ENCODE data around the gene CDH8.

Gene CDH8

DNA sequence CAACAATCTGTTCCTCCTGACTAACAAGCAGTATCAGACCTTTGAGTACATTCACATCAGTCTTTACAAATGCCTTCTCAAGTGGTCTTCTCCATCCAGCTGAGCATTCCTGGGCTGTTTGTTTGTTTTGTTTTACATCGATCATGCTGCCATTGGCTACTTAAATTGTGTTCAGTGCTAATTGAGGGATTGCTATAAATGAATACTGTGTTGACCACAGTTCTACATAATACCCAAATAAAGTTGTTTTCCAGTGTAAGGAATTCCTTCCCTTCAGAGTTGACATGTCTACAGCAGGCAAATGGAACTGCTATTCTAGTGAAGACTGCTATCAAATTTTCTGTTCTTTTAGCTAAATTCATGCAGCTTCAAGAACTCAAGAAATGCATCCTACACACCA lies 3.2 kb downstream of the CDH8 start:
- H3K36me3 ChIP-seq (ENCODE audit: insufficient read depth): no peaks in the 10 kb centered on the region
- H3K27me3 ChIP-seq (ENCODE audit: insufficient read depth, low read depth): no peaks in the 10 kb centered on the region
- no peaks in the 10 kb centered on the region for H3K79me2 ChIP-seq (ENCODE audit: insufficient read depth, low read depth)
- no peak overlapping the region for H3K27ac ChIP-seq
- H2AFZ ChIP-seq (ENCODE audit: low read depth): no peak overlapping the region
- no peaks in the 10 kb centered on the region for H4K20me1 ChIP-seq (ENCODE audit: insufficient read depth)
- H3K4me2 ChIP-seq: no peak overlapping the region
- H3K4me1 ChIP-seq (ENCODE audit: low read depth, poor library complexity, severe bottlenecking): no peaks in the 10 kb centered on the region
- TF ChIP-seq, protein P1, sequence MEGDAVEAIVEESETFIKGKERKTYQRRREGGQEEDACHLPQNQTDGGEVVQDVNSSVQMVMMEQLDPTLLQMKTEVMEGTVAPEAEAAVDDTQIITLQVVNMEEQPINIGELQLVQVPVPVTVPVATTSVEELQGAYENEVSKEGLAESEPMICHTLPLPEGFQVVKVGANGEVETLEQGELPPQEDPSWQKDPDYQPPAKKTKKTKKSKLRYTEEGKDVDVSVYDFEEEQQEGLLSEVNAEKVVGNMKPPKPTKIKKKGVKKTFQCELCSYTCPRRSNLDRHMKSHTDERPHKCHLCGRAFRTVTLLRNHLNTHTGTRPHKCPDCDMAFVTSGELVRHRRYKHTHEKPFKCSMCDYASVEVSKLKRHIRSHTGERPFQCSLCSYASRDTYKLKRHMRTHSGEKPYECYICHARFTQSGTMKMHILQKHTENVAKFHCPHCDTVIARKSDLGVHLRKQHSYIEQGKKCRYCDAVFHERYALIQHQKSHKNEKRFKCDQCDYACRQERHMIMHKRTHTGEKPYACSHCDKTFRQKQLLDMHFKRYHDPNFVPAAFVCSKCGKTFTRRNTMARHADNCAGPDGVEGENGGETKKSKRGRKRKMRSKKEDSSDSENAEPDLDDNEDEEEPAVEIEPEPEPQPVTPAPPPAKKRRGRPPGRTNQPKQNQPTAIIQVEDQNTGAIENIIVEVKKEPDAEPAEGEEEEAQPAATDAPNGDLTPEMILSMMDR (conservative IDR thresholded peaks at IDR 0.05; ENCODE audit: low read depth, low read length): no peak
- no peak overlapping the region for H3K9ac ChIP-seq
- H3K4me3 ChIP-seq (IDR thresholded peaks at IDR 0.05; ENCODE audit: insufficient read depth, low read depth, low read length): no peak overlapping the region

DNA sequence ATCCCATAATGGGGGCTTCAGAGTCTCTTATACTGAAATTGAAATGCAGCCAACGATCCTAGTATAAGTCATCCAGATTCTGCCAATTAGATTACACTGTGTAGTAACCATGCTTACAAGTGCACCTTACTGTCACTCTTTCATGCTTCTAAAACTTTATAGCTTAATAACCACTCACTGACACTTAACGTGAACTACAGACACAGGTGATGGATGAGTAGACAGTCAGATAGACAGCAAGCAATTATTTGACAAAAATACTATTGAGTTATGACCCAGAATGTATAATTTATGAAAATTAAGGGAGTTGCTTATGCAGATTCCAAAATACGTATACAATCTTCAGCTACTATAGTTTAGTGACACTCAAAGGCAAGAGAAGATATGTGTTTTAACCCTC lies 6.3 kb downstream of the CDH8 start:
- H3K27ac ChIP-seq: no peak overlapping the region
- H3K4me3 ChIP-seq (IDR thresholded peaks at IDR 0.05; ENCODE audit: insufficient read depth, low read depth, low read length): no peak overlapping the region
- no peaks in the 10 kb centered on the region for H3K36me3 ChIP-seq (ENCODE audit: insufficient read depth)
- H2AFZ ChIP-seq (ENCODE audit: low read depth): no peak overlapping the region
- no peaks in the 10 kb centered on the region for H3K4me1 ChIP-seq (ENCODE audit: low read depth, poor library complexity, severe bottlenecking)
- TF ChIP-seq, protein P1 (conservative IDR thresholded peaks at IDR 0.05; ENCODE audit: low read depth, low read length): no peak
- H3K79me2 ChIP-seq (ENCODE audit: insufficient read depth, low read depth): no peaks in the 10 kb centered on the region
- no peak overlapping the region for H3K4me2 ChIP-seq
- H4K20me1 ChIP-seq (ENCODE audit: insufficient read depth): no peaks in the 10 kb centered on the region
- H3K27me3 ChIP-seq (ENCODE audit: insufficient read depth, low read depth): no peaks in the 10 kb centered on the region
- H3K9ac ChIP-seq: no peak overlapping the region

DNA sequence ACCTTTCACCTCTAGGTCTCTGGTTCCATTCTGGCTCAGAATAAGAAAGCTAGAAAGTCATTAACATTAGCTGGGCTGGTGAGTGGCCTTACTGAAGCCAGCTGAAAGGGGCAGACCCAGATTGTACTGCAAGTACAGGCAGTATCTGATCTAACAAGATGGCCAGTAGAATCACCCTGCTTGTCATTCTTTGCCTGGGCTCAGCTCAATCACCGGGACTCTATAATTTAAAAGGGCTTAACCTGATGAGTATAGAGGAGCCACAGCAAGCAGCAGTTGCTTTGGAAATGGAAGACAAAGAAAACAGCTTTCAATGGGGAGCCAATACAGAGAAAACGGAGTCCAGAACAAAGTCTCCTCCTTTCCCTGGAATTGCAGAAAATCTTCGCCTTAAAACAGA lies 13.6 kb downstream of the CDH8 start:
- no peak overlapping the region for H3K4me2 ChIP-seq
- no peaks in the 10 kb centered on the region for H3K79me2 ChIP-seq (ENCODE audit: insufficient read depth, low read depth)
- H2AFZ ChIP-seq (ENCODE audit: low read depth): no peak overlapping the region
- H3K36me3 ChIP-seq (ENCODE audit: insufficient read depth): no peaks in the 10 kb centered on the region
- no peaks in the 10 kb centered on the region for H4K20me1 ChIP-seq (ENCODE audit: insufficient read depth)
- H3K4me1 ChIP-seq (ENCODE audit: low read depth, poor library complexity, severe bottlenecking): no peaks in the 10 kb centered on the region
- no peak overlapping the region for H3K4me3 ChIP-seq (IDR thresholded peaks at IDR 0.05; ENCODE audit: insufficient read depth, low read depth, low read length)
- H3K27me3 ChIP-seq (ENCODE audit: insufficient read depth, low read depth): no peaks in the 10 kb centered on the region
- TF ChIP-seq, protein P1 (conservative IDR thresholded peaks at IDR 0.05; ENCODE audit: low read depth, low read length): no peak
- no peak overlapping the region for H3K27ac ChIP-seq
- H3K9ac ChIP-seq: no peak overlapping the region

DNA sequence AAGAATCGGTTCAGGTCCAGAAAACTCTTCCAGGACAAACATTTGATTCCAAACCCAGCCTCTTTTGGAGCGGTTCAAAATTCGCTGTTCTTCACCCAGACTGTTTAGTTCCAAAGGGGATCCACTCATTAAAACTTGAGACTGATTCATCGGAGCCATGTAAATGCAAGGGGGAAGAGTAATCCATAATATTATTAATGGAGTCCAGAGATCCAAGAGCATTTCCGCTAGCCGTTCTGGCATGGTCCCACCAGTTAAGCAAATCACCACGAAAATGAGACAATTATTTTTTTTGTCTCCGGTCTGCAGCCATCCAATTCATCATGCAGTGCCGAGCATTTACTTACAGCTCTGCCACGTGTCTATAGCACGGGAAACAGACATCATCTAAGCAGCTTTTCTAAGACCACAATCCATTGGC lies 15.1 kb downstream of the CDH8 start:
- TF ChIP-seq, protein P1 (conservative IDR thresholded peaks at IDR 0.05; ENCODE audit: low read depth, low read length): no peak
- no peaks in the 10 kb centered on the region for H3K79me2 ChIP-seq (ENCODE audit: insufficient read depth, low read depth)

More for the DNA sequence above, 15.1 kb downstream of the CDH8 start:
- Histone ChIP-seq H3K4me2 (no peak overlapping the region), H4K20me1 (ENCODE audit: insufficient read depth) (no peaks in the 10 kb centered on the region), H3K4me3 (IDR thresholded peaks at IDR 0.05; ENCODE audit: insufficient read depth, low read depth, low read length) (no peak overlapping the region), H3K9ac (no peak overlapping the region), H3K27ac (no peak overlapping the region), H2AFZ (ENCODE audit: low read depth) (no peak overlapping the region), H3K36me3 (ENCODE audit: insufficient read depth) (no peaks in the 10 kb centered on the region), H3K4me1 (ENCODE audit: low read depth, poor library complexity, severe bottlenecking) (no peaks in the 10 kb centered on the region), H3K27me3 (ENCODE audit: insufficient read depth, low read depth) (no peaks in the 10 kb centered on the region)
